Heart right ventricle (tissue), 16 donors: ENCODE data around the gene S100A4. TPM values are rescaled to one million over a fixed set of nuclear protein-coding genes. Genes with fewer than 3 reads are reported as not detected.
"Not testable (repeated sequence)": the region's sequence is repeated elsewhere in the genome, so short reads cannot be mapped to it uniquely, and the experiment has no call there.

Experiments
- ATAC-seq, 8 donors: fragments of 200-7000 bp; cut with Tn5 transposase; one replicate each; pipeline ENCODE4 v1.9.1; 2020; ENCODE audit warnings: mild to moderate bottlenecking in 8 of 8, moderate library complexity in 8 of 8, moderate number of reproducible peaks in 1 of 8
- DNase-seq, 2 donors: peaks; one replicate each; pipeline ENCODE4 v3.0.0-alpha.2; 2020
- H3K27ac ChIP-seq, 10 donors: fragments of 200-600 bp; sonication (generic) in 2 of 10; one replicate each; pipeline versions ENCODE4 v1.5.0 to v1.8.0; 2020 to 2022; ENCODE audit warnings: mild to moderate bottlenecking in 3 of 10
- H3K27me3 ChIP-seq, 7 donors: fragments of 200-600 bp; one replicate each; pipeline ENCODE4 v1.8.0; 2021 to 2022; ENCODE audit warnings: mild to moderate bottlenecking in 2 of 7
- H3K36me3 ChIP-seq, 9 donors: fragments of 200-600 bp; sonication (generic) in 1 of 9; one replicate each; pipeline versions ENCODE4 v1.5.0 to v1.8.0; 2020 to 2022; ENCODE audit warnings: mild to moderate bottlenecking in 2 of 9
- H3K4me1 ChIP-seq, 9 donors: fragments of 200-600 bp; sonication (generic) in 1 of 9; one replicate each; pipeline versions ENCODE4 v1.5.0 to v1.8.0; 2020 to 2022; ENCODE audit warnings: mild to moderate bottlenecking in 4 of 9
- H3K4me3 ChIP-seq, 10 donors: fragments of 200-600 bp; sonication (generic) in 2 of 10; one replicate each; pipeline versions ENCODE4 v1.5.0 to v1.8.0; 2020 to 2022; ENCODE audit warnings: mild to moderate bottlenecking in 7 of 10, moderate library complexity in 2 of 10
- H3K9me3 ChIP-seq, 11 donors: fragments of 200-600 bp in 10 of 11; sonication (generic) in 2 of 11; one replicate each; pipeline versions ENCODE4 v1.5.0 to v1.8.0; 2013 to 2022; ENCODE audit warnings: mild to moderate bottlenecking in 2 of 11, control low read depth in 1 of 11, moderate library complexity in 1 of 11
- CTCF ChIP-seq, 9 donors: fragments of 200-600 bp; sonication (generic) in 2 of 9; IDR thresholded peaks; one replicate each; pipeline versions ENCODE4 v1.5.0 to v1.8.0; 2021 to 2022; ENCODE audit warnings: antibody characterized with exemption in 9 of 9, mild to moderate bottlenecking in 5 of 9, moderate library complexity in 1 of 9
- WGBS, 2 donors: extraction: QIAGEN DNeasy Blood & Tissue Kit; methylation state at CpG; one replicate each; pipeline ENCODE4 v1.1.7; 2013; ENCODE audit warnings: inconsistent platforms in 1 of 2; 5-methylcytosine and 5-hydroxymethylcytosine counted together
- intact Hi-C, 10 donors: fragments of 100-400 bp; cut with DNase I; formaldehyde crosslinking; loops; one replicate each; pipeline versions ENCODE4 v1.11.1 to v1.14.2; 2022
- polyA plus RNA-seq, 2 donors: library from polyadenylated mRNA; stranded (reverse); fragments of 200-250 nt; gene quantifications; one replicate each; pipeline ENCODE4 v1.2.3, GENCODE V29; 2013
- total RNA-seq, 10 donors: library from RNA; stranded (reverse); fragmentation: NEBNext Ultra II Directional in 3 of 10; extraction: Animal tissue kit (Norgen Biotek cat#: 25700) in 3 of 10; gene quantifications; one replicate each; pipeline versions ENCODE4 v1.2.1 to v1.2.4, GENCODE V29; 2021 to 2023
- donor health status: Arrhythmogenic right ventricular cardiomyopathy.
- donor health status: ischemic (EF 13 %, LVEDD 7.1; RV severe dilation, severe dysfunction).
- donor health status: healthy with polysubstance abuse.
- donor health status: DM: no; HTN: yes; CAD: no.
- donor health status: DM: no; HTN: no; CAD: no.
- donor health status: ischemic (EF 25% LVEDD 6.9; RV normal size, moderate dysfunction).
- donor health status: ischemic (EF 25% LVEDD 5.7; RV mildly dilated, moderate dysfunction).
- donor health status: healthy.
- donor health status: DM: yes; HTN: yes; CAD: no.
- donor health status: Ischemic cardiomyopathy.
- donor health status: ischemic (EF 35%, LVEDD 5.7; RV mildly dilated, moderate dysfunction).
- donor health status: nonischemic (EF 11% LVEDD 7.7; RV severe dilation, severe dysfunction).
- donor health status: DM: yes; HTN: yes; CAD: no.
- donor health status: PGD.
- donor health status: ischemic (EF 29% LVEDD 5.4; RV normal size, mild dysfunction).
- donor health status: nonischemic (EF 23%, LVEDD 6.1; RV moderate dilation, normal function).

S100A4 gene
- total and polyA plus RNA-seq, 12 donors, result 29.4 to 755 (median 78.3) TPM

- H3K4me1 ChIP-seq, result peaks cover 0 to 19% (median 14%) of the 10 kb centered on the region in 9 donors
- no peaks in the 10 kb centered on the region for H3K9me3 ChIP-seq
- no peak overlapping the region for H3K4me3 ChIP-seq
- no peak for TF ChIP-seq CTCF (IDR thresholded peaks at IDR 0.05)
- H3K36me3 ChIP-seq, result no peaks in the 10 kb centered on the region
- peak in 4 of 8 donors; percentile 19 to 37 (median 28) for ATAC-seq
- H3K27ac ChIP-seq, result peak overlapping the region in 1 of 10 donors; percentile 18
- no peaks in the 10 kb centered on the region for H3K27me3 ChIP-seq
- 29 to 33% methylated on average over 8 of the region's 8 CpGs for WGBS, 2 donors
- DNase-seq, result no peak
- intact Hi-C loops, result no loop called here
These were observed 19.5 kb downstream of the S100A4 start for GRCh38 chr1:153526132-153526543.

- intact Hi-C loops, result no loop called here
- Histone ChIP-seq H3K36me3 (no peaks in the 10 kb centered on the region), H3K4me1 (peaks cover 0 to 19% (median 14%) of the 10 kb centered on the region in 9 donors), H3K27ac (peak overlapping the region in 1 of 10 donors; percentile 14), H3K27me3 (no peaks in the 10 kb centered on the region), H3K4me3 (no peak overlapping the region), H3K9me3 (no peaks in the 10 kb centered on the region)
- no peak for TF ChIP-seq CTCF (IDR thresholded peaks at IDR 0.05)
- ATAC-seq, result peak in 5 of 8 donors; percentile 44 to 81 (median 50)
- DNase-seq, result no peak
- 50 to 65% methylated on average over 3 of the region's 3 CpGs for WGBS, 2 donors
These were observed 20.4 kb downstream of the S100A4 start for GRCh38 chr1:153525088-153525728.

GRCh38 chr1:153522353-153523048, 23.1 kb downstream of the S100A4 start:
- ATAC-seq, result not testable (repeated sequence)

GRCh38 chr1:153521808-153522207, 23.8 kb downstream of the S100A4 start:
- H3K36me3 ChIP-seq, H3K4me3 ChIP-seq, ATAC-seq, DNase-seq, H3K9me3 ChIP-seq, intact Hi-C loops, H3K27ac ChIP-seq, H3K27me3 ChIP-seq: not testable (repeated sequence)
- 97% methylated on average over 33 to 37 of the region's 37 CpGs for WGBS, 2 donors
- H3K4me1 ChIP-seq, result peaks cover 0 to 28% (median 14%) of the 10 kb centered on the region in 9 donors

More at GRCh38 chr1:153522353-153523048, 23.1 kb downstream of the S100A4 start:
- H3K4me3 ChIP-seq, H3K27me3 ChIP-seq, H3K9me3 ChIP-seq, intact Hi-C loops, DNase-seq, H3K27ac ChIP-seq, H3K36me3 ChIP-seq: not testable (repeated sequence)
- peaks cover 0 to 28% (median 14%) of the 10 kb centered on the region in 9 donors for H3K4me1 ChIP-seq
- WGBS, 2 donors, result 78 to 80% methylated on average over 13 to 14 of the region's 14 CpGs

- no peak for ATAC-seq
- Histone ChIP-seq H3K27me3 (no peaks in the 10 kb centered on the region), H3K9me3 (no peaks in the 10 kb centered on the region), H3K36me3 (no peaks in the 10 kb centered on the region), H3K27ac (no peak overlapping the region), H3K4me3 (no peak overlapping the region), H3K4me1 (peaks cover 0 to 25% (median 8%) of the 10 kb centered on the region in 9 donors)
- WGBS, 2 donors, result 92 to 96% methylated on average over 4 of the region's 4 CpGs
- DNase-seq, result no peak
- intact Hi-C loops, result no loop called here
- TF ChIP-seq CTCF (IDR thresholded peaks at IDR 0.05), result no peak
These were observed 24.7 kb downstream of the S100A4 start for GRCh38 chr1:153520818-153521476.

GRCh38 chr1:153520137-153520691, 25.4 kb downstream of the S100A4 start:
- H3K27me3 ChIP-seq, H3K36me3 ChIP-seq, H3K27ac ChIP-seq, H3K9me3 ChIP-seq, intact Hi-C loops, DNase-seq, H3K4me3 ChIP-seq, ATAC-seq: not testable (repeated sequence)
- peaks cover 0 to 26% (median 4%) of the 10 kb centered on the region in 9 donors for H3K4me1 ChIP-seq
- WGBS, 2 donors, result 87 to 90% methylated on average over 5 of the region's 5 CpGs
